ENCODE measurements around the gene ABCC4. TPM values are rescaled to one million over a fixed set of nuclear protein-coding genes. Genes with fewer than 3 reads are reported as not detected.
A peak's percentile ranks its signal among the peaks of the same experiment; 100 is the strongest.

Gene ABCC4
- total RNA-seq, 1 donor from 2014 or later: 21.7 TPM

- H3K36me3 Mint-ChIP-seq: peaks cover 4% of the 10 kb centered on the region
- no peak for DNase-seq (ENCODE audit: extremely low spot score, unreplicated experiment)
- TF ChIP-seq CTCF (conservative IDR thresholded peaks at IDR 0.05): no peak
- H3K4me1 Mint-ChIP-seq (ENCODE audit: unreplicated experiment): peaks cover 10% of the 10 kb centered on the region
- H3K4me3 Mint-ChIP-seq: no peak overlapping the region
- H3K9me3 Mint-ChIP-seq: no peaks in the 10 kb centered on the region
- H3K27me3 Mint-ChIP-seq: no peaks in the 10 kb centered on the region
- no peak overlapping the region for H3K27ac Mint-ChIP-seq
Observed at GRCh38 chr13:95019886-95020285, 281.4 kb downstream of the ABCC4 start.

GRCh38 chr13:95007322-95007721, 293.9 kb downstream of the ABCC4 start:
- Mint-ChIP-seq H3K27ac (no peak overlapping the region), H3K9me3 (peaks cover 4% of the 10 kb centered on the region), H3K4me3 (no peak overlapping the region), H3K4me1 (ENCODE audit: unreplicated experiment) (peaks cover 10% of the 10 kb centered on the region), H3K27me3 (peaks cover 6% of the 10 kb centered on the region), H3K36me3 (no peaks in the 10 kb centered on the region)
- no peak for TF ChIP-seq CTCF (conservative IDR thresholded peaks at IDR 0.05)
- DNase-seq (ENCODE audit: extremely low spot score, unreplicated experiment): no peak

- H3K36me3 Mint-ChIP-seq: no peaks in the 10 kb centered on the region
- H3K27me3 Mint-ChIP-seq: peaks cover 16% of the 10 kb centered on the region
- DNase-seq (ENCODE audit: extremely low spot score, unreplicated experiment): no peak
- H3K9me3 Mint-ChIP-seq: peaks cover 4% of the 10 kb centered on the region
- no peak overlapping the region for H3K4me3 Mint-ChIP-seq
- TF ChIP-seq CTCF (conservative IDR thresholded peaks at IDR 0.05): no peak
- peaks cover 10% of the 10 kb centered on the region for H3K4me1 Mint-ChIP-seq (ENCODE audit: unreplicated experiment)
- no peak overlapping the region for H3K27ac Mint-ChIP-seq
Observed at GRCh38 chr13:95005300-95005699, 296.0 kb downstream of the ABCC4 start.

GRCh38 chr13:95003019-95003813, 298.0 kb downstream of the ABCC4 start:
- Mint-ChIP-seq H3K27me3 (peaks cover 16% of the 10 kb centered on the region), H3K9me3 (peaks cover 4% of the 10 kb centered on the region), H3K4me3 (peak overlapping the region; percentile 44), H3K27ac (peak overlapping the region; percentile 1), H3K36me3 (no peaks in the 10 kb centered on the region), H3K4me1 (ENCODE audit: unreplicated experiment) (peaks cover 10% of the 10 kb centered on the region)
- TF ChIP-seq CTCF (conservative IDR thresholded peaks at IDR 0.05): no peak
- DNase-seq (ENCODE audit: extremely low spot score, unreplicated experiment): no peak

- no peak for TF ChIP-seq CTCF (conservative IDR thresholded peaks at IDR 0.05)
- H3K27me3 Mint-ChIP-seq: peaks cover 16% of the 10 kb centered on the region
- H3K36me3 Mint-ChIP-seq: no peaks in the 10 kb centered on the region
- DNase-seq (ENCODE audit: extremely low spot score, unreplicated experiment): no peak
- peaks cover 4% of the 10 kb centered on the region for H3K9me3 Mint-ChIP-seq
- no peak overlapping the region for H3K27ac Mint-ChIP-seq
- peaks cover 10% of the 10 kb centered on the region for H3K4me1 Mint-ChIP-seq (ENCODE audit: unreplicated experiment)
- peak overlapping the region; percentile 26 for H3K4me3 Mint-ChIP-seq
Observed at GRCh38 chr13:95002126-95002525, 299.1 kb downstream of the ABCC4 start.
